Suprapubic skin (tissue), 4 donors: ENCODE measurements around the gene TRAPPC10.

Experiments
- POLR2A ChIP-seq, 2 donors: fragments of 450-650 bp; IDR thresholded peaks; one replicate each; pipeline ENCODE4 v1.6.1; 2017; ENCODE audit warnings: antibody characterized with exemption in 2 of 2, mild to moderate bottlenecking in 2 of 2, moderate library complexity in 2 of 2
- POLR2AphosphoS5 ChIP-seq, 3 donors: sonication (generic); formaldehyde crosslinking; IDR thresholded peaks; one replicate each; pipeline ENCODE4 v1.6.1; 2017; ENCODE audit warnings: antibody characterized with exemption in 3 of 3
- TF ChIP-seq, protein P1 (sequence below), 2 donors: fragments of 200-600 bp in 1 of 2; fragments of 450-650 bp in 1 of 2; sonication (generic) in 1 of 2; IDR thresholded peaks; one replicate each; pipeline ENCODE4 v1.5.1; 2016 to 2019; ENCODE audit warnings: antibody characterized with exemption in 2 of 2, mild to moderate bottlenecking in 1 of 2, moderate library complexity in 1 of 2

DNA sequence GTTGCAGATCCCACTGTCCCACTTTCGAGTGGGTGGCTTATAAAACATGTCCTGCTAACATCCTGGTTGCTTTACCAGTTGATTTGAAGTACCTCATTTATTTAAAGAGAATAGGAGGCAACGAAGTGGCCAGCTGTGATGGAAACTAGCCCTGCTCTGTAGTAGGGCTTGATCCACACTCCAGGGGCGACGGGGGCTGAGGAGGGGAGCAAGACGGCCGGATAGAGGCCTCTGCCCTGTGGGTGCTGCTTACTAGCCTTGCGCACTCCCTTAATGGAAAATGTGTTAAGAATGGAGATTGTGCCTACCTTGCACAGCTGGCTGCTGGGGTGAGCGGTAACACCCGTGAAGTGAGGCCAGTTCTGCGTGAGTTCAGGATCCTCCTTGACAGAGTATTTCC is 54.0 kb downstream of the TRAPPC10 start:
- TF ChIP-seq, protein P1, sequence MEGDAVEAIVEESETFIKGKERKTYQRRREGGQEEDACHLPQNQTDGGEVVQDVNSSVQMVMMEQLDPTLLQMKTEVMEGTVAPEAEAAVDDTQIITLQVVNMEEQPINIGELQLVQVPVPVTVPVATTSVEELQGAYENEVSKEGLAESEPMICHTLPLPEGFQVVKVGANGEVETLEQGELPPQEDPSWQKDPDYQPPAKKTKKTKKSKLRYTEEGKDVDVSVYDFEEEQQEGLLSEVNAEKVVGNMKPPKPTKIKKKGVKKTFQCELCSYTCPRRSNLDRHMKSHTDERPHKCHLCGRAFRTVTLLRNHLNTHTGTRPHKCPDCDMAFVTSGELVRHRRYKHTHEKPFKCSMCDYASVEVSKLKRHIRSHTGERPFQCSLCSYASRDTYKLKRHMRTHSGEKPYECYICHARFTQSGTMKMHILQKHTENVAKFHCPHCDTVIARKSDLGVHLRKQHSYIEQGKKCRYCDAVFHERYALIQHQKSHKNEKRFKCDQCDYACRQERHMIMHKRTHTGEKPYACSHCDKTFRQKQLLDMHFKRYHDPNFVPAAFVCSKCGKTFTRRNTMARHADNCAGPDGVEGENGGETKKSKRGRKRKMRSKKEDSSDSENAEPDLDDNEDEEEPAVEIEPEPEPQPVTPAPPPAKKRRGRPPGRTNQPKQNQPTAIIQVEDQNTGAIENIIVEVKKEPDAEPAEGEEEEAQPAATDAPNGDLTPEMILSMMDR (IDR thresholded peaks at IDR 0.05), result no peak
- no peak for TF ChIP-seq POLR2AphosphoS5 (IDR thresholded peaks at IDR 0.05)
- TF ChIP-seq POLR2A (IDR thresholded peaks at IDR 0.05), result no peak
